GM19468 (cell line): ENCODE data around the gene PPP2R2D.
"Not testable (repeated sequence)": the region's sequence is repeated elsewhere in the genome, so short reads cannot be mapped to it uniquely, and the experiment has no call there.

ENCODE experiments used
- ATAC-seq: cut with Tn5 transposase; IDR thresholded peaks from one replicate; pipeline ENCODE4 v1.9.1; 2021; ENCODE audit warnings: mild to moderate bottlenecking, moderate library complexity, moderate number of reproducible peaks; ENCODE audit not compliant: unreplicated experiment; ENCODE audit errors: extremely low read depth

Gene PPP2R2D

DNA sequence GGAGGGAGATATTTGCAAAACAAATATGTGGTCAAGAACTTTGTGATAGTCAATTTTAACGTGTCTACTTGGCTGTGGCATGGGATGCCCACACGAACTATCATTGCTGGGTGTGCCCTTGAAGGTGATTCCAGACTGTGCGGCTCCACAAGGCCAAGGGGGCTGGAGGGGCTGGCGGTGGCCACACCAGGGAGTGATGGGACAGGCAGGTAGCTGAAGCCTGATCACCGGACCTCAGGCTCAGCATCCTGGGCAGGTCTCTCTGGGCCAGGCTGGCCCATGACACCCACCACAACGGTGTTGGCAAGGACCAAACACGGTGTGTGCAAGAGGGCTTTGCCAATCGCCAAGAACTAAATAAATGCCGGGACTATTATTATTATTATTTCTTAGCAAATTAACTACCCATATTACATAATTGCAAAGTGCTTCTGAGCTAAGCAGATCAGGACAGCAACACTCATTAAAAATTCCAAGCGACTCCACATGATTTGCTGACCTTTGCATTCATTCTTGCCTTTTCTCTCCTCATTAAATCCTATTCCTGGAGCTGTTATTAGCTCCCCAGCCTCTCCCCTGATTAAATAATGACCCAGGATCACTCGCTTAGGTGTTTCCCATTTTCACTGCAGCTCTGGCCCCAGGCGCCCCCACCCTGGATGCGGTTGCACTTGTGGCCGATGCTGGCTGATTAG, 35.4 kb upstream of the PPP2R2D start:
- no peak for ATAC-seq

GRCh38 chr10:131866673-131867072, 34.1 kb upstream of the PPP2R2D start:
- no peak for ATAC-seq

DNA sequence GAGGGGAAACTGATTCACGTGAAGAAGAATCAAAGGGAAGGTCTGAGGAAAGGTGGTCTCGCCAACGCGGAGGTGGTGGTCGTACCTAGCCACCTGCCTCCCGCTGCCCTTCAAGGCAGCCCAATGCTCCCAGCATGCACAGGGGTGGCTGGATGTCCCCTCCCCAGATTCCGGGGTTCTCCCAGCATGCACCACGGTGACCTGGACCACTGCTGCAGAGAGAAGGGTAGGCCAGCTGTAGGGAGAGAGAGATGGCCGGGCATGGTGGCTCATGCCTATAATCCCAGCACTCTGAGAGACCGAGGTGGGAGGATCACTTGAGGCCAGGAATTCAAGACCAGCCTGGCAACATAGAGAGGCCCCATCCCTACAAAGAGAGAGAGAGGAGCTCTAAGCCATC, 32.4 kb upstream of the PPP2R2D start:
- no peak for ATAC-seq

GRCh38 chr10:131869344-131869743, 31.5 kb upstream of the PPP2R2D start:
- no peak for ATAC-seq

- ATAC-seq = no peak
Observed at GRCh38 chr10:131870411-131870810, 30.4 kb upstream of the PPP2R2D start.

GRCh38 chr10:131870831-131871672, 29.8 kb upstream of the PPP2R2D start:
- ATAC-seq = no peak

DNA sequence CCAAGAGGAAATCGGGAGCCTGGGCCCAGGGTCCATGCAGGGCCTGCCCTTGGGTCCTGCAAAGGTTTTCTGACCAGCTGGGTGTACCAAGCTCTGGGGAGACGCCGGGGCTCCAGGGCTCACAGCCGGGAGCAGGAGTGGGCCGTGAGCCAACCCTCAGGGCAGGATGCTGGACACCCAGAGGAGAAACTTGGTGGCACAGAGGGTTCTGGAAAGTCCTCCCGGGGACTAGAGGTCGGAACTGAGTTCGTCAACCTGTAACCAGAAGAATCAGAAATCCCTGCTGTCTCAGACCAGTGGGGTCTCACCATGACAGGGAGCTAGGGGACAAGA, 29.2 kb upstream of the PPP2R2D start:
- ATAC-seq = no peak

- no peak for ATAC-seq
Observed at GRCh38 chr10:131872011-131872826, 28.6 kb upstream of the PPP2R2D start.

DNA sequence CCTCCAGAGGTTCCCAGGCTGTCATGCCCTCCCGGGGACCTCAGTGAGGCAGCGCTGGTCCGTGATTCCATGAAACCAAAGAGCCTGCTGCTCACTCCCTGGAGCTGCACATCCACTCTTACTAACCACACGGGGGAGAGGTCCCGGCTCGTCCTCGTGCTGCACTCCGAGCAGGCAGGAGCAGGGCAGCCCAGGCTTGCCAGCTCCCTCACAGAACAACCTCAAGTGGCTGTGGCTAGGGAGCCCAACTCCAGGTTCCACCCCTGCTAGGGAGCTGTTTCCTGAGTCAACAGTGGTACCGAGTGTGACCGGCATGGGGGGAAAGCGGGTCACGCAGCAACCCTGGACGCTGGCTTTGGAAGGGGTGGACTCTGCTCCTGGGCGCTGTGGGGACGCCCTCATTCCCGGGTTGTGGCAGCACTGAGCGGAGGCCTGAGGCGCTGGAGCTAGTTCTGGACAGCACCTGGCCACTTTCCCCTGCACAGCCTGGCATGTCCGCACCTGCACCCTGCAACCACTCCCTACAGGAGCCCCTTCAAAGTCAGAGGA, 27.9 kb upstream of the PPP2R2D start:
- no peak for ATAC-seq

- ATAC-seq = no peak
Observed at GRCh38 chr10:131874991-131875451, 25.8 kb upstream of the PPP2R2D start.

- ATAC-seq = no peak
Observed at GRCh38 chr10:131875501-131875900, 25.3 kb upstream of the PPP2R2D start.

- no peak for ATAC-seq
Observed at GRCh38 chr10:131876017-131876416, 24.8 kb upstream of the PPP2R2D start.

DNA sequence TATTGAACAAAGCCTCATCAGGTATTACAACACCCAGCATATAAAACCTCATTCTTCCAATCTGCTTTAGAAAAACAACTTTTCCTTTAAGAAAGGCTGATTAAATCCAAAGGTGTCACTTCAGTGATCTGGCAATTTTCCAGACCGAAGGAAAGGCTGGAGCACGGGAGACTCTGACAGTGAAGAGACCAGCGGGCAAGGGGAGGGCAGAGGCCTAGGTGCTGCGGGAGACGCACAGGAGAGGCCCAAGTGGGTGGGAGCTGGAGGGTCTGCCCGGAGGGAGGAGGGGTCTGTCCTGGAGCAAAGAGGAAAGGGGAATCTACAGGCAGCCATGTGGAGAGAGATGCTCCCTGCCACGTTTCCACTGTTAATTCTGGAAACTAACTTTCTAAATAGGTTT, 24.3 kb upstream of the PPP2R2D start:
- ATAC-seq = no peak

DNA sequence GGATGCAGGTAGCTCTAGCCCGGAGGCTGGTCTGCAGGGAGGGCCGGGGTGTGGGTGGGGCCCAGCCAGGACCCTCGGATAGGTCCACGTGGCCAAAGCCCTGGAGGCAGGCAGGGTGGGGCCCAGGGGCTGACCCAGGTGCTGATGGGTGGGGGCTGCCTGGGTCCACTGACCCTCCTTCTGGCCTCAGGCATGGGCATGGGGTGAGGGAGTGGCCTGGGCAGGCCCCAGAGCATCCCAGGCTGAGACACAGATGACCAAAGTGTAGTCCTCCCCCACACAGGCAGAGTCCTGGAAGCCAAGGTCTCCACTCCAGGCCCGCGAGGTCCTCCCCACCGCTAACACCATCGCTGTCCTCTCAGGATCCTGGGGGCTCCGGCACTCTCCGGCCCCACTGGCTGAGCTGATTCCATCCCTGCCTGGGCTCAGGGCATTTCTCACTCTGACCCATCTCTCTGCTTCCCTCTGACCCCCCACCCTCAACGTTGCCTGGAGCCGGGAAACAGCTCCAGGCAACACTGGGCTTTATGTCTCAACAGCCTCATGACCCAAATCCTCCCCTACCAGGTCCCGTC, 20.7 kb upstream of the PPP2R2D start:
- no peak for ATAC-seq

- no peak for ATAC-seq
Observed at GRCh38 chr10:131881104-131881880, 19.5 kb upstream of the PPP2R2D start.

- ATAC-seq = no peak
Observed at GRCh38 chr10:131882151-131882550, 18.7 kb upstream of the PPP2R2D start.

- no peak for ATAC-seq
Observed at GRCh38 chr10:131882590-131883451, 18.0 kb upstream of the PPP2R2D start.

DNA sequence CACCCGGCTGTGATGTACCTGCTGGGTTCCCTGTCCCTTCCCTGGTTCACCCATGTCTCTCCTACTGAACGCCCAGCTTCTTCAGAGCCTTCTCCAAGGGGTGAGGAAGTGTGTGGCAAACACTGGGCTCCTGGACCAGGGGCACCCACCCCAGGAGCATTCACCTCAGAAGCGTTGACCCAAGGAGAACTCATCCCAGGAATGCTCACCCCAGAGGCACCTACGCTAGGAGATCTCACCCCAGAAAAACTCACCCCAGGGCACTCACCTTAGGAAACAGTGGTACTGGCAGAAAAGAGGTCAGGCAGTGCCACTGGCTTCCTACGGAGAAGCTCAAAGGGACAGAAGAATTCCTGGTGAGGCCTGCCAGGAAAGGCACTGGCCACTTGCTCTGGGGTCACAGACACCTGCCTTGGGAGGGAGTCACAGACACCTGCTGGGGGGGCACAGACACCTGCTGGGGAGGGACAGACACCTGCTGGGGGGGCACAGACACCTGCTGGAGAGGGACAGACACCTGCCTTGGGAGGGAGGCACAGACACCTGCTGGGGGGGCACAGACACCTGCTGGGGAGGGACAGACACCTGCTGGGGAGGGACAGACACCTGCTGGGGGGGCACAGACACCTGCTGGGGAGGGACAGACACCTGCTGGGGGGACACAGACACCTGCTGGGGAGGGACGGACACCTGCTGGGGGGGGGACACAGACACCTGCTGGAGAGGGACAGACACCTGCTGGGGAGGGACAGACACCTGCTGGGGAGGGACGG, 17.0 kb upstream of the PPP2R2D start:
- not testable (repeated sequence) for ATAC-seq
